ENCODE measurements around the gene KIRREL3.

The KIRREL3 gene

DNA sequence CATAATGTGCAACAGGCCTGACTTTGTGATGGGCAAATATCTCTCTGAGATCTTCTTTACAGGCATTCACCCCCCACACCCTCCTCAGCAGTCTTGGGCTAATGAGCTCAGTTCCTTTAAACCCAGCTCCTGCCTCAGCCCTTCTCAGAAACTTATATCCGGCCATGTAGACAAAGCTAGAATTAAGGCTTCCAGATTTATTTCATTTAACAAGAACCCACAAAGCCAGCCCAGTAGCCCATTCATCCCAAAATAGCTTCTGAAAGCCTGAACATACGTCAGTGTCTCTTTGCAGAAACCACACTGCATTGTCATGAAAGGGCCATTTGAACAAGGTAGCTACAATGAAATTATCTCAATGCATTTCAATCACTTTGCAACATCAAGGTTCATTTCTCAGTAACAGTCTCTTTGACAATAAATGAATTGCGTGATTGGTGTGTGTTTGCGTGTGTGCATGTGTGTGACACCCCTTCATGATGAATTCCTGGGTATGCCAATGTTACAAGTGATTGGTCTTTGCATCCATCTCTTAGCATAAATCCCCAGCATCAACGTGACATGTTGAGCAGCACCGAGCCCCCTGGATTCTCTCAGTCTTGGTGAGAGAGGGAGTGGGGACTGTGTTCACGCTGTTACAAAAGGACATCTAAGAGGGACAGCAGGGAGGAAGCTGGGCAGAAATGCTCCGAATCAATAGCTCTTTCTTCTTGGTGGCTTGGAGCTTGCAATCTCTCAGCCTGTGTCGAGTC is 299.6 kb downstream of the KIRREL3 start:
- no peak for DNase-seq

DNA sequence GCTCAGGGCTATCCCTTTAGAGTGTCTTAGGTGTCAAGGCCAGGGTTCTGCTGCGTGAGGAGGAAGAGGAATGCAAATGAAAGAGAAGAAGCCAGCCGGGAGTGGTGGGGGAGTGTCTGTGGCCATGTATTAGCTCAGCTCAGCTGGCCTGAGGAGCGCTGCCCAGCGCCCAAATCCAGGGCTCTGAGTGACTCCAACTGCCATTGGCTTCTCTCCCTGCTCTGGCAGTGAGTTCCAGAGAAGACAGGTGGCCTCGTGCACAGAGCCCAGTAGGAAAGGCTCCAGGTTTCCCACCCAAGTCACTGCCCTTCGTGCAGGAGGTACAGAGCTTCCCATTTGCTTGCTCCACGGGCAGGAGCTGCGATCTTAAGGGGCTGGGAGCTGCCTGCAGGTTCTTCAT is 302.0 kb downstream of the KIRREL3 start:
- DNase-seq: no peak

- DNase-seq: no peak
These were observed 302.6 kb downstream of the KIRREL3 start for GRCh38 chr11:126697936-126698335.

DNA sequence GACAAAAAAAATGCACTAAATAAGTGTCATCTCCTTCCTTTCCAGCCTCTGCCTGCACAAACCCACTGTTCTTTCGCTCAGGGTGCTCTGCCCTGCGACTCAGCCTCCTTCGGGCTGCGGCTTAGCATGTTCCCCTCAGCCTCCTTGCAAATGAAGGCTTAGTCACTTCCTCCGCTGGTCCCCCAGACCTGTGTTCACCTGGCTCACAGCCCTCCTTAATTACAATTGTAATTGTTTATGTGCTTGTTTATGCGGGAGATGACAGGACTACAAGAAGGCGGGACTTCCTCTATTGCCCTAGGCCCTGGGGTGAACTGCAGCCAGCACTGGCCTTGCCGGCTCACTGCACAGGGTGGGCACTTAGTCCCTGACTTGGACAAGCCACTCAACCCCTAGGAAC is 303.6 kb downstream of the KIRREL3 start:
- DNase-seq: no peak

DNA sequence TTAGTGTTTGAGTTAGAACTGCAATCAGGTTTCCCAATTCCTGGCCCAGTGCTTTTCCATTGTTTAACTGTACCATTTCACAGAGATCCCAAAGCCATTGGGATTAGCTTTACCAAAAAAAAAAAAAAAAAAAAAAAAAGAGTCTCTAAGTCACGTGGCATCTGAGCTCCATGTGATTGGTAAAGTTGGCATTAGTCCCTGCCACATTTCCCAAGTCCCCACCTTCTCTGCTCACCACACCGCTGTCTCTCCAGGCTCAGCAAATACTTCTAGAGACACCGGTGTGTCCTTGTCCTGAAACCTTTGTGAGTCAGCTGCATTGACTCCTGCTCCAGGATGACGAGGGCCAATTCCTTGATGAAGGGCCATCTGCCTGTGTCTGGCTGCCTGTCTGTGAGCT is 305.3 kb downstream of the KIRREL3 start:
- no peak for DNase-seq

DNA sequence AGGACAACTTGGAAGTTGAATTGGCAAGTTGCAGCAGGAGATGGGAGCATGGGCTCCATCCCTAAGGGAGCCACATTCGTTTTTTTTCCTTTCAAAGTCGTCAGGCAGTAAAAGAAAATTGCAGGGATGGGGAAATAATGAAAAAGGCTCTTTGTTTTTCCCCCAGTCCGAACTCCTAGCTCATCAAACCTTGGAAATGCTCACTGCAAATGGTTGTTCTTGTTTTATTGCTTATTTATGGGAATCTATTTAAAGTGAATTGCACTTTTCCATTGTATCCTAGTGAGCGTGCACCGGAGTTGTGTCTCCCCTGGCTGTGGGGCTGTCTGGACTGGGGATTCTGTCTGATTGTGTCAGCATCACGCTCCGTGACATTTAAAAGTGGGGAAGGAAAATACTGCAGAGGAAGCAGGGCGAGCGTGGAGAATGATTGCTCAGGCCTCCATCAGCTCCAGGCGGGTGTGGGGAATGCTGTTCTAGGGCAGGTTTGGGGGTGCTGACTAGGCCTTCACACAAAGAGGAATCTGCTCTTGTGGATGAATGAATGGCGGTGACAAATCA is 306.4 kb downstream of the KIRREL3 start:
- no peak for DNase-seq

GRCh38 chr11:126687477-126687876 is 313.1 kb downstream of the KIRREL3 start:
- no peak for DNase-seq

GRCh38 chr11:126686938-126687337 is 313.6 kb downstream of the KIRREL3 start:
- no peak for DNase-seq

- DNase-seq: no peak
These were observed 316.5 kb downstream of the KIRREL3 start for GRCh38 chr11:126683766-126684728.

DNA sequence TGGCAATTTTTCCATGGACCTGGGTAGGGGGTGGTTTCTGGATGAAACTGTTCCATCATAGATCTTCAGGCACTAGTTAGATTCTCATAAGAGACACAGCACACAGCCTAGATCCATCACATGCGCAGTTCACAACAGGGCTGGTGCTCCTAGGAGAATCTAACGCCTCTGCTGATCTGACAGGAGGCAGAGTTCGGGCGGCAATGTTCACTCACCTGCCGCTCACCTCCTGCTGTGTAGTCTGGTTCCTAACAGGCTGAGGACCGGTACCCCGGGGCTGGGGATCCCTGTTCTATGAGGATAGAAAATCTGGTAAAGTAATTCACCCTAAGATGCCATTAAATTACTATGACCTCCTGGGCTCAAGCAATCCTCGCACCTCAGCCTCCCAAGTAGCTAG is 318.0 kb downstream of the KIRREL3 start:
- DNase-seq: no peak

DNA sequence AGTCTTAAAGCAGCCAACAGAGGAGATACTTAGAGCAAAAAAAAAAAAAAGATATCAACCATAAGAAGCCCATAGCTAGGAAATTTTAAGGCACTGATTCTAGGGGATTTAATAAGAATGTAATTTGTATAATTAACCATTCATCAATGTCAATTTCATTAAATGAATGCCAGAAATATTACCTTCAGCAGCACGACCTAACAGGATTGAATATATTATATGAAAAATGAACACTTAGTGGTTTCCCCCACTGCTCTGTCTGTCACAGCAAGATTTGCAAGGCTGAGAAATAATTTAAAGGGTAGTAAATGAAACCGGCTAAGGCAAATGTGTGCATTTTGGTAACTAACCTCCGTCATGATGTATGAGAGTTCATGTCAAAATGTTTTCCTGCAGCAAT is 319.9 kb downstream of the KIRREL3 start:
- no peak for DNase-seq

DNA sequence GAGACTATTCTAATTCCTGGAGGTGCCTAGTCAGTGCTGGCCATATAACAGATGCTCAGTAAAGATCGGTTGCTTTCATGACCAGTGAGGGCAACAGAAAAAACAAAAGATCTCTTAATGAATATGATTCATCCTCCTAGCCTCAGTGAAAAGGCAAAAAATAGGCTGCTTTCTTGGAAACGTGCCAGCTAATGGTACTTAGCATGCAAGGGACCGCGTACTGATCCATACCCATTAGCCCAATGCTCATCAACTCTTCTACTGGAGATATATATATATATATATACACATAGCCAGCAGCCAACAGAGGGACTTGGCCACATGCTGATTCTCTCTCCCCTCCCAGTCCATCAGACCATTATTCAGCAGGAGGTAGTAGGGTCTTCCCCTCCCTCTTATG is 320.4 kb downstream of the KIRREL3 start:
- DNase-seq: no peak

DNA sequence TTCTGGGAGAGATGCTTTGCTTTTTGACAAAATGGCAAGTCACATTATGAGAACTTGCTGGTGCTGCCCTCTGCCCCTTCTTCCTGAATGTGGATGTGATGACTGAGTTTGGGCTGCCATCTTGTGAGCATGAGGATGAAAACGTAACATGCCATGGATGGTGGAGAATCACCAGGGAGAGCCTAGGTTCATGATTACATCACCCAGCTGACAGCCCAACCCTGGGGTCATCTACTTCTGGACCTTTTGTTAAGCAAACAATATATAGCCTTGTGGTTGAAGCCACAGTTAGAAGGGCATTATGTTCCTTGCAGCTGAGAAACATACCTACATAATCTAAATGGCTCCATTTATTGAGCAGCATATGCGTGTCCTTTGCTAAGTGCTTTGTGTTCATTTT is 321.5 kb downstream of the KIRREL3 start:
- no peak for DNase-seq

- DNase-seq: no peak
These were observed 324.0 kb downstream of the KIRREL3 start for GRCh38 chr11:126676536-126676935.

GRCh38 chr11:126673319-126673718 is 327.3 kb downstream of the KIRREL3 start:
- no peak for DNase-seq

GRCh38 chr11:126669416-126669815 is 331.2 kb downstream of the KIRREL3 start:
- DNase-seq: no peak

GRCh38 chr11:126664643-126665042 is 335.9 kb downstream of the KIRREL3 start:
- no peak for DNase-seq

DNA sequence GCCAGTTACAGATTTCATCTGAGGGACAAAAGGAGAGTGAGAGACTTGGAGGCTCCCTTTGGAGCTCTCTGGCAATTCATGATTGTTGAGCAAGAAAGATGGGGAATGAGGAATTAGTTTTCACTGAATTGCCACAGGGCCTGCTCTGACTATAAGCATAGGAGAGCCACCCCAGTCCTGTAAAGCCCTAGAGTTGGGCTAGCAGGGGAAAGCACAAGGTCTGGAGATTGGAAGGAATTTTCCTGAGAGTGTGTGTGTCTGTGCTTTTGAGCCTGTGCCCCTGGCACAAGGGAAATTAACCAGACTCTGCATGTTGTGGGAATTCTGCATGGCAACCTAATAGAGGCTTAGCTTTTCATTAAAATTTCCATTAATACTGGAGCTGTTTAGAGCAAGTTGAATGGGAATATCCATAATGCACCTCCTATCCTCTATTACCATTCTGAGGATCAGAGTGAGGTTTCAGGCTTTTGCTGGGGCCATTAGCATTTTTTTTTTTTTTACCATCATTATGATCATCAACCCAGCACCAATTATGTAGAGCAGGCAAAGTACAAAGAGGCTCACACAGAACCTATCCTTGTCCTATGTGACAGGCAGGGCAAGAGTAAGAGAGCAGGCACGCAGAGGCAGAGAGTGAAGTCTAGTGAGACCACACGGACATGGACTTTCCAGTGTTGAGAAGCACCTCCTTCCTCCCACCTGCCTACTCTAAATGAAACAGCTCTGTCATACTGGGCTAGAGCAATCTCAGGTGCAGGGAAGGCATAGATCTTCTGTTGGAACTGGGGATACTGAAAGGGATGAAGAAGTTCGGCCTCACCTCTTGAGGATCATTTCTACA is 336.6 kb downstream of the KIRREL3 start:
- DNase-seq: no peak

DNA sequence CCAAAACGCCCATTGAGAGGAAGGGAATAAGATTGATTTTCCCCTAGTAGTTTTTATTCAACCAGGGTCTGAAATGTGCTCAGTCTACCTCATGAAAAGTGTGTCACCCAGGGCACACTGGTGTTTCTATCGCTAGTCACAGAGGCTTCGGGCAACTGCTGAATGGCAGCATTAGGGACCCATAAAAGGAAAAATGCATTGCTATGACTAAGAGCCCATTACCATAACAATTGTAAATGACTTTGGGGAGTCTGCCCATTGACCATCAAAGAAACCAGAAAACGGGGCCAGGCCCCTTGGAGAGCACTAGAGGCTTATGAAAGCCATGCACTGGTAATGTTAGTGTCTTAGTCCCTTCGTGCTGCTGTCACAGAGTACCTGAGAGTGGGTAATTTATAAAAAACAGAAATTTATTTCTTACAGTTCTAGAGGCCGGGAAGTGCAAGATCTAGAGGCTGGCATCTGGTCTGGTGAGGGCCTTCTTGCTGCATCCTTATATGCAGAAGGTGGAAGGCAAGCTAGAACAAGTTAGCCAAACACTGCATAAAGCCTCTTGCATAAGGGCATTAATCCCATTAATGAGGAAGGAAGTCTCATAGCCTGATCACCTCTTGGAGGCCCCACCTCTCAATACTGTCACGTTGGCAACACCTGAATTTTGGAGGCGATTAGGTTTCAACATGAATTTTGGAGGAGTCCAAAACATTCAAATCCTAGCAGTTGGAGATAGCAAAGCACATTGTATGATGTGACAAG is 338.4 kb downstream of the KIRREL3 start:
- DNase-seq: no peak

DNA sequence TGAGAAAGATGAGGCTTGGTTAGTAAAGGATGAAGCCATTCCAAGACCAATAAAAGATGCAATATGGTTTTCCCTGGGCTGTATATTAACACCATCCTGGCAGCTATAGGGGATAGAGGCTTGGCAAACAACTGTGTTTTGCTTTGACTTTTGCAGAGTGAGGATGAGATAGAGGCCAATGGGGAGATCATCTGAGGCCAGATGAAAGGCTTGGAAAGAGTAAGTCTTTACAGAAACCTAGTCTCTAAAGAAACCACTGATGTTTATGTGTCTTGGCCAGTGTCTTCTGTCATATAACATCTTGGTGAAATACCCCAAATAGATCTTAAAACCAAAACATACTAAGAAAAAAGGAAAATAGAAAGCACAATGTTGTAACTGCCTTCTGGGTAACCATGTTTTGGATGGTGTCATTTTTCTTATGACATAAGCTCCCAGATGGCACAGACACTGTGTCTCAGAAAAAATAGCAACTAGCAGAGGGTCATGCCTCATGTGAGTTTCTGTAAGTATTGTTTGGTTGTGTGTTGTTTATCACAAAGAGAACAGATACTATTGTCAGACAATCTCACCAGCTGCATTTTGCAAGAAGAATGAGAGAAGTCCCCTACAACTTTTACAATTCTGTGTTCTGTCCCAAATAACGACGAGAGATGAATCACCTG is 339.7 kb downstream of the KIRREL3 start:
- no peak for DNase-seq

- no peak for DNase-seq
These were observed 340.2 kb downstream of the KIRREL3 start for GRCh38 chr11:126660321-126660720.

Data from GOT3 (cell line).